Measurements from ENCODE around the gene ARHGAP6. TPM values are rescaled to one million over a fixed set of nuclear protein-coding genes. Genes with fewer than 3 reads are reported as not detected.

ARHGAP6 gene
- polyA plus RNA-seq, 2 of the 4 experiments (the other 2 are of a cell fraction), result 0.04 TPM; not detected in 1

DNA sequence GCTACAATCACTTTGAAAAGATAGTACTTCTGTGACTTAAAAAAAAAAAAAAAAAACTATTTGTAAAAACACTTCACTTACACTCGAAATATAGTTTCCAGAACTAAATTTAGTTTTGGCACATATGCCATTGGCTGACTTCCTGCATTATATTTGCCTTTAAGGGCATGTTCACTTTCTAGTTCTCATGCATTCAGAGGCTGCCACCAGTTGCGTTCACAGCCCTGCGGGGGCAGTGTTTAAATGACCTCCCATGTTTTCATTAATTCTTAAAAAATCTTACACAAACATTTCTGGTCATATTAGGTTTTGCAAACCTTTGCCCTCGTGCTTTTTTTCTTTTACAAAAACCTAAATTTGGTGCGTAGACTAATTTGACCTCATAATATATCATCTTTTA lies 12.4 kb upstream of the ARHGAP6 start:
- no peak for ATAC-seq
- no peak overlapping the region for H3K4me3 ChIP-seq
- ChIA-PET POLR2A (no interaction called here), CTCF (interaction anchor here (0.7 kb wide), 1 partner anchor 229 kb away, joined by 3 read pairs; no protein-coding TSS in a partner anchor)
- H3K9me3 ChIP-seq, result no peaks in the 10 kb centered on the region
- no peak for DNase-seq (ENCODE audit: low read depth in 1 of 2, low spot score in 1 of 2)
- TF ChIP-seq RNF2 (IDR thresholded peaks at IDR 0.05; ENCODE audit: borderline replicate concordance, low read depth) (no peak), GATA3 (IDR thresholded peaks at IDR 0.05; ENCODE audit: borderline replicate concordance) (no peak), BHLHE40 (IDR thresholded peaks at IDR 0.05; ENCODE audit: low read depth, low read length) (no peak), ZNF302 (CRISPR knock-in tag; IDR thresholded peaks at IDR 0.05) (no peak), ZSCAN20 (CRISPR knock-in tag; IDR thresholded peaks at IDR 0.05) (no peak), POLR2A (IDR thresholded peaks at IDR 0.05; ENCODE audit: low read length) (no peak), MAZ (IDR thresholded peaks at IDR 0.05; ENCODE audit: borderline replicate concordance, low read depth, low read length) (no peak)
- TF ChIP-seq, protein P1, sequence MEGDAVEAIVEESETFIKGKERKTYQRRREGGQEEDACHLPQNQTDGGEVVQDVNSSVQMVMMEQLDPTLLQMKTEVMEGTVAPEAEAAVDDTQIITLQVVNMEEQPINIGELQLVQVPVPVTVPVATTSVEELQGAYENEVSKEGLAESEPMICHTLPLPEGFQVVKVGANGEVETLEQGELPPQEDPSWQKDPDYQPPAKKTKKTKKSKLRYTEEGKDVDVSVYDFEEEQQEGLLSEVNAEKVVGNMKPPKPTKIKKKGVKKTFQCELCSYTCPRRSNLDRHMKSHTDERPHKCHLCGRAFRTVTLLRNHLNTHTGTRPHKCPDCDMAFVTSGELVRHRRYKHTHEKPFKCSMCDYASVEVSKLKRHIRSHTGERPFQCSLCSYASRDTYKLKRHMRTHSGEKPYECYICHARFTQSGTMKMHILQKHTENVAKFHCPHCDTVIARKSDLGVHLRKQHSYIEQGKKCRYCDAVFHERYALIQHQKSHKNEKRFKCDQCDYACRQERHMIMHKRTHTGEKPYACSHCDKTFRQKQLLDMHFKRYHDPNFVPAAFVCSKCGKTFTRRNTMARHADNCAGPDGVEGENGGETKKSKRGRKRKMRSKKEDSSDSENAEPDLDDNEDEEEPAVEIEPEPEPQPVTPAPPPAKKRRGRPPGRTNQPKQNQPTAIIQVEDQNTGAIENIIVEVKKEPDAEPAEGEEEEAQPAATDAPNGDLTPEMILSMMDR (IDR thresholded peaks at IDR 0.05), result no peak
- TF ChIP-seq, protein P2, sequence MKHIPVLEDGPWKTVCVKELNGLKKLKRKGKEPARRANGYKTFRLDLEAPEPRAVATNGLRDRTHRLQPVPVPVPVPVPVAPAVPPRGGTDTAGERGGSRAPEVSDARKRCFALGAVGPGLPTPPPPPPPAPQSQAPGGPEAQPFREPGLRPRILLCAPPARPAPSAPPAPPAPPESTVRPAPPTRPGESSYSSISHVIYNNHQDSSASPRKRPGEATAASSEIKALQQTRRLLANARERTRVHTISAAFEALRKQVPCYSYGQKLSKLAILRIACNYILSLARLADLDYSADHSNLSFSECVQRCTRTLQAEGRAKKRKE (CRISPR knock-in tag; IDR thresholded peaks at IDR 0.05; ENCODE audit: low read depth), result no peak
- H3K27ac ChIP-seq, result no peak overlapping the region
- no peak overlapping the region for H3K4me2 ChIP-seq
- no peak for FAIRE-seq
- H3K4me1 ChIP-seq, result no peaks in the 10 kb centered on the region
- WGBS (ENCODE audit: missing lambda C conversion rate), result 2% methylated on average over 5 of the region's 5 CpGs

DNA sequence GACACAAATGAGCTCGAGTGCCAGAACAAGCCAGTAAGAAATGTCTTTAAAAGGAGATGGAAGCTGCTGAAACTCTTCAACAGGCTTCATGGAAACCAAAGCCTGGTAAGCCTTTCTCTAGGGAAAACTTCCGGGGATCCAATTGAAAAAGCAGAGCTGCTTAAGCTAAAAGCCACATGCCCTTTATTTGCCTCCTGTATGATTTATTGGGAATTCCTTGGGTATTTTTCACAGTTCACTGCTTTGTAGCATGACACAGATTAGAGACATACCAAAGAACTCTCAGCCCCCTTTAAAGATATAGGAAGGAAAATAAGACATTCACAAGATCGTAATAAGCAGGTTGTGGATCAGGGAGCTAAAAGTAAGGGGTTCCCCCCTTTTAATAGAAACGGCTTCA lies 6.5 kb upstream of the ARHGAP6 start:
- DNase-seq (ENCODE audit: low read depth in 1 of 2, low spot score in 1 of 2) (no peak), FAIRE-seq (no peak), ATAC-seq (no peak)
- Histone ChIP-seq H3K9me3 (no peaks in the 10 kb centered on the region), H3K4me1 (no peaks in the 10 kb centered on the region), H3K4me2 (no peak overlapping the region), H3K27ac (no peak overlapping the region), H3K4me3 (no peak overlapping the region)
- ChIA-PET POLR2A (no interaction called here), CTCF (no interaction called here)
- TF ChIP-seq, protein P3, sequence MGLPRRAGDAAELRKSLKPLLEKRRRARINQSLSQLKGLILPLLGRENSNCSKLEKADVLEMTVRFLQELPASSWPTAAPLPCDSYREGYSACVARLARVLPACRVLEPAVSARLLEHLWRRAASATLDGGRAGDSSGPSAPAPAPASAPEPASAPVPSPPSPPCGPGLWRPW (IDR thresholded peaks at IDR 0.05), result no peak
- no peak for TF ChIP-seq CBX8 (IDR thresholded peaks at IDR 0.05)
- no peak for TF ChIP-seq RAD21 (conservative IDR thresholded peaks at IDR 0.05 in 1 of 2, IDR thresholded peaks at IDR 0.05 in 1 of 2)
- no peak for TF ChIP-seq MAFK (IDR thresholded peaks at IDR 0.05; ENCODE audit: partially characterized antibody)
- no peak for TF ChIP-seq ZFP36 (IDR thresholded peaks at IDR 0.05; ENCODE audit: borderline replicate concordance, partially characterized antibody)
- TF ChIP-seq JUNB (IDR thresholded peaks at IDR 0.05), result no peak
- no peak for TF ChIP-seq EHMT2 (IDR thresholded peaks at IDR 0.05; ENCODE audit: low read depth)
- TF ChIP-seq FOSL2 (IDR thresholded peaks at IDR 0.05), result no peak
- TF ChIP-seq FOSL2 (CRISPR knock-in tag; IDR thresholded peaks at IDR 0.05), result no peak
- no peak for TF ChIP-seq CBX2 (IDR thresholded peaks at IDR 0.05; ENCODE audit: borderline replicate concordance, low read depth)
- no peak for TF ChIP-seq ZC3H11A (IDR thresholded peaks at IDR 0.05)
- TF ChIP-seq ESRRA (IDR thresholded peaks at IDR 0.05; ENCODE audit: borderline replicate concordance, low read length), result no peak
- no peak for TF ChIP-seq NR3C1 (IDR thresholded peaks at IDR 0.05)
- TF ChIP-seq HDAC2 (IDR thresholded peaks at IDR 0.05), result no peak
- TF ChIP-seq NFE2L2 (conservative IDR thresholded peaks at IDR 0.05; ENCODE audit: low read length), result no peak
- no peak for TF ChIP-seq KDM1A (IDR thresholded peaks at IDR 0.05; ENCODE audit: low read depth)
- no peak for TF ChIP-seq RCOR1 (IDR thresholded peaks at IDR 0.05; ENCODE audit: low read depth, low read length)
- no peak for TF ChIP-seq CHD4 (IDR thresholded peaks at IDR 0.05; ENCODE audit: borderline replicate concordance)
- TF ChIP-seq TP53 (CRISPR knock-in tag; IDR thresholded peaks at IDR 0.05), result no peak
- TF ChIP-seq RARB (CRISPR knock-in tag; IDR thresholded peaks at IDR 0.05), result no peak
- TF ChIP-seq, protein P1 (IDR thresholded peaks at IDR 0.05), result no peak
- 1% methylated on average over 4 of the region's 4 CpGs for WGBS (ENCODE audit: missing lambda C conversion rate)

All from A549 (cell line).